HG03521 (cell line): ENCODE data around the gene FAM110A.
"Not testable (repeated sequence)": the region's sequence is repeated elsewhere in the genome, so short reads cannot be mapped to it uniquely, and the experiment has no call there.

ENCODE experiments used
- ATAC-seq: cut with Tn5 transposase; IDR thresholded peaks from one replicate; pipeline ENCODE4 v1.9.1; 2021; ENCODE audit warnings: mild to moderate bottlenecking, moderate library complexity; ENCODE audit not compliant: unreplicated experiment

The FAM110A gene

GRCh38 chr20:892371-892770 is 58.9 kb downstream of the FAM110A start:
- not testable (repeated sequence) for ATAC-seq
